Stimulated activated CD4-positive, alpha-beta T cell treated with anti-CD3 and anti-CD28 coated beads, Interleukin-4, amount 100 ng/mL, for 1 hour (primary cell): Measurements from ENCODE around the gene EHF.

Experiments
- DNase-seq: peaks from one replicate; pipeline ENCODE4 v3.0.0-alpha.2; 2020

Gene EHF

GRCh38 chr11:34603129-34604001, 17.5 kb upstream of the EHF start:
- DNase-seq = no peak

GRCh38 chr11:34604145-34604544, 16.7 kb upstream of the EHF start:
- DNase-seq = no peak

GRCh38 chr11:34604911-34605310, 16.0 kb upstream of the EHF start:
- DNase-seq = no peak

- no peak for DNase-seq
Measured at GRCh38 chr11:34605481-34606325, 15.2 kb upstream of the EHF start.

- no peak for DNase-seq
Measured at GRCh38 chr11:34606326-34607120, 14.4 kb upstream of the EHF start.

- DNase-seq = no peak
Measured at GRCh38 chr11:34609187-34609751, 11.6 kb upstream of the EHF start.

GRCh38 chr11:34609850-34610249, 11.0 kb upstream of the EHF start:
- DNase-seq = no peak

- no peak for DNase-seq
Measured at GRCh38 chr11:34610324-34611041, 10.4 kb upstream of the EHF start.

GRCh38 chr11:34613015-34613414, 7.9 kb upstream of the EHF start:
- no peak for DNase-seq

- DNase-seq = no peak
Measured at GRCh38 chr11:34613552-34614056, 7.3 kb upstream of the EHF start.

GRCh38 chr11:34614344-34615104, 6.4 kb upstream of the EHF start:
- no peak for DNase-seq

- no peak for DNase-seq
Measured at GRCh38 chr11:34616086-34616485, 4.8 kb upstream of the EHF start.

GRCh38 chr11:34616830-34617504, 3.9 kb upstream of the EHF start:
- no peak for DNase-seq

GRCh38 chr11:34618406-34618805, 2.5 kb upstream of the EHF start:
- no peak for DNase-seq

- DNase-seq = no peak
Measured at GRCh38 chr11:34619062-34619516, 1.8 kb upstream of the EHF start.

- no peak for DNase-seq
Measured at GRCh38 chr11:34620202-34620601, 691 bp upstream of the EHF start.

GRCh38 chr11:34621876-34622275, 983 bp downstream of the EHF start:
- DNase-seq = no peak

GRCh38 chr11:34623463-34623862, 2.6 kb downstream of the EHF start:
- DNase-seq = no peak

GRCh38 chr11:34624069-34624468, 3.2 kb downstream of the EHF start:
- DNase-seq = no peak

GRCh38 chr11:34625576-34625975, 4.7 kb downstream of the EHF start:
- DNase-seq = no peak
